Hepatocyte (in vitro differentiated cells): ENCODE measurements around the gene CRTAP.

Experiments
- CTCF ChIP-seq: fragments of 200-600 bp; sonication (generic); IDR thresholded peaks from 2 replicates; pipeline ENCODE4 v1.5.1; 2016; ENCODE audit warnings: antibody characterized with exemption, mild to moderate bottlenecking; ENCODE audit not compliant: poor library complexity
- EZH2 ChIP-seq: fragments of 200-600 bp; sonication (generic); IDR thresholded peaks from 2 replicates; pipeline ENCODE4 v1.6.1; 2016; ENCODE audit warnings: antibody characterized with exemption, mild to moderate bottlenecking, borderline replicate concordance
- EZH2phosphoT487 ChIP-seq: fragments of 200-600 bp; sonication (generic); IDR thresholded peaks from one replicate; pipeline ENCODE4 v1.6.1; 2018; ENCODE audit warnings: antibody characterized with exemption, mild to moderate bottlenecking, low read depth, moderate library complexity; ENCODE audit not compliant: unreplicated experiment, severe bottlenecking

GRCh38 chr3:33174095-33174494 is 60.3 kb downstream of the CRTAP start:
- TF ChIP-seq EZH2phosphoT487 (no peak), CTCF (no peak), EZH2 (no peak)
